ENCODE data around the gene BCL7A. TPM values are rescaled to one million over a fixed set of nuclear protein-coding genes. Genes with fewer than 3 reads are reported as not detected.

BCL7A gene
- total and polyA plus RNA-seq, 9 of the 15 experiments (the other 6 are each of a cell fraction or from before 2014, with no cell fraction given) = 0.25 to 21.9 (median 14.9) TPM

- POLR2A ChIA-PET = no interaction called here
- peaks cover 10 to 24% of the 10 kb centered on the region in 2 experiments for H3K4me1 ChIP-seq (replicated peaks in 1 of 2; ENCODE audit: control insufficient read depth in 2 of 2, insufficient read depth in 2 of 2, low read length in 2 of 2)
- in situ Hi-C loops (cut with MboI) = loop anchor here (5.0 kb wide), 1 partner anchor 65 kb away; no protein-coding TSS in a partner anchor
- H3K36me3 ChIP-seq (ENCODE audit: control insufficient read depth, insufficient read depth, low read length) = peaks cover 71% of the 10 kb centered on the region
- H3K4me3 ChIP-seq = no peak overlapping the region
- H2AFZ ChIP-seq (ENCODE audit: low read depth, low read length) = no peak overlapping the region
- 95% methylated on average over 3 of the region's 3 CpGs for WGBS (ENCODE audit: insufficient coverage, low coverage, missing lambda C conversion rate)
- H3K9me3 ChIP-seq (replicated peaks; ENCODE audit: control insufficient read depth, insufficient read depth, low read depth, low read length) = no peaks in the 10 kb centered on the region
- peak; percentile 75 for TF ChIP-seq ZNF121 (CRISPR knock-in tag; conservative IDR thresholded peaks at IDR 0.05)
- no peak for TF ChIP-seq CAMTA2 (CRISPR knock-in tag; conservative IDR thresholded peaks at IDR 0.05)
- H3K9me1 ChIP-seq (ENCODE audit: control insufficient read depth, insufficient read depth, low read length) = no peaks in the 10 kb centered on the region
- no TSS peak for BruUV-seq (replicated peaks)
- CTCF ChIA-PET (ENCODE audit: low intra/inter-chr PET ratio) = interaction anchor here (1.1 kb wide), 1 partner anchor 65 kb away, joined by 3 read pairs; no protein-coding TSS in a partner anchor
- H3K79me2 ChIP-seq (ENCODE audit: control insufficient read depth, insufficient read depth, low read length) = no peaks in the 10 kb centered on the region; the same call in 2 of the 3 replicates
- no peaks in the 10 kb centered on the region for H4K20me1 ChIP-seq (replicated peaks; ENCODE audit: control insufficient read depth, insufficient read depth, low read length)
- FAIRE-seq = no peak
- H3K9ac ChIP-seq (ENCODE audit: insufficient read depth in 1 of 2, low read depth in 2 of 2, low read length in 2 of 2) = no peak overlapping the region
- no peak for DNase-seq (ENCODE audit: extremely low read depth in 1 of 4, low spot score in 3 of 4)
- no peaks in the 10 kb centered on the region for H3K27me3 ChIP-seq (ENCODE audit: control insufficient read depth in 2 of 2, insufficient read depth in 2 of 2, low read length in 2 of 2)
- H3K27ac ChIP-seq (ENCODE audit: extremely low read depth, low read depth, low read length) = no peak overlapping the region
- ATAC-seq = no peak
- intact Hi-C loops (cut with micrococcal nuclease) = no loop called here
- H3K4me2 ChIP-seq (ENCODE audit: insufficient read depth, low read length) = no peak overlapping the region
These were observed 36.1 kb downstream of the BCL7A start for GRCh38 chr12:122057769-122058168.

GRCh38 chr12:122058549-122059149 is 37.0 kb downstream of the BCL7A start:
- H3K4me1 ChIP-seq (replicated peaks in 1 of 2; ENCODE audit: control insufficient read depth in 2 of 2, insufficient read depth in 2 of 2, low read length in 2 of 2) = peaks cover 18 to 33% of the 10 kb centered on the region in 2 experiments
- H4K20me1 ChIP-seq (replicated peaks; ENCODE audit: control insufficient read depth, insufficient read depth, low read length) = no peaks in the 10 kb centered on the region
- no peak for TF ChIP-seq ZNF197 (CRISPR knock-in tag; IDR thresholded peaks at IDR 0.05; ENCODE audit: low read depth)
- no peak for TF ChIP-seq ZNF280B (CRISPR knock-in tag; IDR thresholded peaks at IDR 0.05)
- ChIA-PET CTCF (ENCODE audit: low intra/inter-chr PET ratio) (interaction anchor here (1.1 kb wide), 1 partner anchor 64 kb away, joined by 3 read pairs; no protein-coding TSS in a partner anchor), POLR2A (no interaction called here)
- H3K27ac ChIP-seq (ENCODE audit: extremely low read depth, low read depth, low read length) = no peak overlapping the region
- no peak overlapping the region for H3K4me2 ChIP-seq (ENCODE audit: insufficient read depth, low read length)
- no TSS peak for BruUV-seq (replicated peaks)
- in situ Hi-C loops (cut with MboI) = loop anchor here (5.0 kb wide), 1 partner anchor 64 kb away; no protein-coding TSS in a partner anchor
- DNase-seq (ENCODE audit: extremely low read depth in 1 of 4, low spot score in 3 of 4) = no peak
- H3K9me1 ChIP-seq (ENCODE audit: control insufficient read depth, insufficient read depth, low read length) = no peaks in the 10 kb centered on the region
- no peaks in the 10 kb centered on the region for H3K9me3 ChIP-seq (replicated peaks; ENCODE audit: control insufficient read depth, insufficient read depth, low read depth, low read length)
- no peak for FAIRE-seq
- 90% methylated on average over 11 of the region's 11 CpGs for WGBS (ENCODE audit: insufficient coverage, low coverage, missing lambda C conversion rate)
- H2AFZ ChIP-seq (ENCODE audit: low read depth, low read length) = no peak overlapping the region
- no peak overlapping the region for H3K4me3 ChIP-seq
- intact Hi-C loops (cut with micrococcal nuclease) = loop anchor here (1.0 kb wide), 1 partner anchor 65 kb away; no protein-coding TSS in a partner anchor
- no peaks in the 10 kb centered on the region; the same call in 2 of the 3 replicates for H3K79me2 ChIP-seq (ENCODE audit: control insufficient read depth, insufficient read depth, low read length)
- no peak for ATAC-seq
- no peaks in the 10 kb centered on the region for H3K27me3 ChIP-seq (ENCODE audit: control insufficient read depth in 2 of 2, insufficient read depth in 2 of 2, low read length in 2 of 2)
- H3K36me3 ChIP-seq (ENCODE audit: control insufficient read depth, insufficient read depth, low read length) = peaks cover 71% of the 10 kb centered on the region
- H3K9ac ChIP-seq (ENCODE audit: insufficient read depth in 1 of 2, low read depth in 2 of 2, low read length in 2 of 2) = no peak overlapping the region
